Uterus (tissue), 4 donors: ENCODE measurements around the gene MAP7D3. TPM values are rescaled to one million over a fixed set of nuclear protein-coding genes. Genes with fewer than 3 reads are reported as not detected.

Experiments used
- DNase-seq, 2 donors: peaks; one replicate each; pipeline ENCODE4 v3.0.0-alpha.2; 2019 to 2020
- H3K27ac ChIP-seq, 2 donors: fragments of 200-600 bp; sonication (generic); 1 replicate in 1 of 2; 2 replicates in 1 of 2; pipeline ENCODE4 v1.5.1; 2016 to 2018
- H3K27me3 ChIP-seq, 2 donors: fragments of 200-600 bp; sonication (generic); one replicate each; pipeline ENCODE4 v1.5.1; 2018 to 2019; ENCODE audit warnings: control low read depth in 1 of 2
- H3K36me3 ChIP-seq, 2 donors: fragments of 200-600 bp; sonication (generic); one replicate each; pipeline ENCODE4 v1.5.1; 2019; ENCODE audit warnings: control low read depth in 1 of 2
- H3K4me1 ChIP-seq, 2 donors: fragments of 200-600 bp; sonication (generic); one replicate each; pipeline ENCODE4 v1.5.1; 2018 to 2019; ENCODE audit warnings: control low read depth in 1 of 2
- H3K4me3 ChIP-seq, 2 donors: fragments of 200-600 bp; sonication (generic); 1 replicate in 1 of 2; 2 replicates in 1 of 2; pipeline ENCODE4 v1.5.1; 2018 to 2019; ENCODE audit warnings: mild to moderate bottlenecking in 1 of 2
- H3K9me3 ChIP-seq, 2 donors: fragments of 200-600 bp; sonication (generic); one replicate each; pipeline ENCODE4 v1.5.1; 2019; ENCODE audit warnings: control low read depth in 1 of 2
- CTCF ChIP-seq, 4 experiments: fragments of 200-600 bp in 2 of 4; fragments of 450-650 bp in 2 of 4; sonication (generic) in 2 of 4; IDR thresholded peaks; one replicate each; pipeline ENCODE4 v1.5.1; 2016 to 2019; ENCODE audit warnings: antibody characterized with exemption in 4 of 4, mild to moderate bottlenecking in 2 of 4, moderate library complexity in 1 of 4
- POLR2A ChIP-seq, 2 donors: fragments of 450-650 bp; IDR thresholded peaks; one replicate each; pipeline ENCODE4 v1.6.1; 2016; ENCODE audit warnings: antibody characterized with exemption in 2 of 2, mild to moderate bottlenecking in 1 of 2, moderate library complexity in 1 of 2
- intact Hi-C: fragments of 100-400 bp; cut with DNase I; formaldehyde crosslinking; loops from one replicate; pipeline ENCODE4 v1.15.1; 2023; ENCODE audit warnings: low total_unique reads
- total RNA-seq, 4 donors: library from RNA; depleted of rRNA in 3 of 4; stranded (reverse); fragments of >200 nt in 3 of 4; gene quantifications; one replicate each; pipeline versions ENCODE4 v1.1.0 to v1.2.4, GENCODE V29; 2014 to 2023
- donor health status: DM: yes; HTN: yes; CAD: no.

MAP7D3 gene
- total RNA-seq, 4 donors from 2014 or later = 13.8 to 28.5 (median 20.4) TPM

GRCh38 chrX:136268051-136269048, 17.1 kb upstream of the MAP7D3 start:
- Histone ChIP-seq H3K27me3 (no peaks in the 10 kb centered on the region), H3K4me3 (no peak overlapping the region), H3K9me3 (no peaks in the 10 kb centered on the region), H3K4me1 (no peaks in the 10 kb centered on the region), H3K36me3 (no peaks in the 10 kb centered on the region), H3K27ac (no peak overlapping the region)
- intact Hi-C loops = no loop called here
- TF ChIP-seq POLR2A (IDR thresholded peaks at IDR 0.05) (no peak), CTCF (IDR thresholded peaks at IDR 0.05) (peak; percentile 63 to 73 (median 66))
- peak; percentile 39 to 44 for DNase-seq

- no peak overlapping the region for H3K27ac ChIP-seq
Measured at GRCh38 chrX:136266828-136267227, 15.6 kb upstream of the MAP7D3 start.

GRCh38 chrX:136262812-136263315, 11.7 kb upstream of the MAP7D3 start:
- TF ChIP-seq CTCF (IDR thresholded peaks at IDR 0.05) (no peak), POLR2A (IDR thresholded peaks at IDR 0.05) (no peak)
- Histone ChIP-seq H3K36me3 (no peaks in the 10 kb centered on the region), H3K27me3 (no peaks in the 10 kb centered on the region), H3K4me3 (no peak overlapping the region), H3K4me1 (no peaks in the 10 kb centered on the region), H3K27ac (peak overlapping the region in 1 of 2 donors; percentile 46), H3K9me3 (no peaks in the 10 kb centered on the region)
- intact Hi-C loops = no loop called here
- DNase-seq = no peak

More at GRCh38 chrX:136266828-136267227, 15.6 kb upstream of the MAP7D3 start:
- Histone ChIP-seq H3K4me3 (no peak overlapping the region), H3K36me3 (no peaks in the 10 kb centered on the region), H3K9me3 (no peaks in the 10 kb centered on the region), H3K27me3 (no peaks in the 10 kb centered on the region), H3K4me1 (no peaks in the 10 kb centered on the region)
- no peak for DNase-seq
- intact Hi-C loops = no loop called here
- TF ChIP-seq POLR2A (IDR thresholded peaks at IDR 0.05) (no peak), CTCF (IDR thresholded peaks at IDR 0.05) (no peak)

- no peak for DNase-seq
- no peak for TF ChIP-seq CTCF (IDR thresholded peaks at IDR 0.05)
- no peak for TF ChIP-seq POLR2A (IDR thresholded peaks at IDR 0.05)
- Histone ChIP-seq H3K9me3 (no peaks in the 10 kb centered on the region), H3K27me3 (no peaks in the 10 kb centered on the region), H3K4me3 (no peak overlapping the region), H3K4me1 (no peaks in the 10 kb centered on the region), H3K27ac (peak overlapping the region in 1 of 2 donors; percentile 46), H3K36me3 (no peaks in the 10 kb centered on the region)
- intact Hi-C loops = no loop called here
Measured at GRCh38 chrX:136262243-136262642, 11.0 kb upstream of the MAP7D3 start.

GRCh38 chrX:136261321-136261720, 10.1 kb upstream of the MAP7D3 start:
- DNase-seq = no peak
- Histone ChIP-seq H3K4me3 (no peak overlapping the region), H3K27ac (peak overlapping the region in 1 of 2 donors; percentile 12), H3K27me3 (no peaks in the 10 kb centered on the region), H3K36me3 (no peaks in the 10 kb centered on the region), H3K4me1 (no peaks in the 10 kb centered on the region), H3K9me3 (no peaks in the 10 kb centered on the region)
- intact Hi-C loops = no loop called here
- TF ChIP-seq POLR2A (IDR thresholded peaks at IDR 0.05) = no peak
- TF ChIP-seq CTCF (IDR thresholded peaks at IDR 0.05) = no peak
